HG03045 (cell line): ENCODE data around the gene GRM7.
A peak's percentile ranks its signal among the peaks of the same experiment; 100 is the strongest.

Experiments
- ATAC-seq: cut with Tn5 transposase; IDR thresholded peaks from one replicate; pipeline ENCODE4 v1.9.1; 2021; ENCODE audit warnings: mild to moderate bottlenecking, moderate library complexity; ENCODE audit not compliant: unreplicated experiment

Gene GRM7

GRCh38 chr3:7226393-7226792, 365.5 kb downstream of the GRM7 start:
- no peak for ATAC-seq

GRCh38 chr3:7238565-7239295, 377.8 kb downstream of the GRM7 start:
- ATAC-seq = no peak

GRCh38 chr3:7241584-7242302, 380.8 kb downstream of the GRM7 start:
- no peak for ATAC-seq

GRCh38 chr3:7242303-7242635, 381.4 kb downstream of the GRM7 start:
- no peak for ATAC-seq

GRCh38 chr3:7249493-7250076, 388.7 kb downstream of the GRM7 start:
- no peak for ATAC-seq

GRCh38 chr3:7254251-7254650, 393.3 kb downstream of the GRM7 start:
- no peak for ATAC-seq

- no peak for ATAC-seq
These were observed 400.1 kb downstream of the GRM7 start for GRCh38 chr3:7260975-7261374.

- no peak for ATAC-seq
These were observed 402.7 kb downstream of the GRM7 start for GRCh38 chr3:7263347-7264195.

GRCh38 chr3:7264196-7264526, 403.2 kb downstream of the GRM7 start:
- no peak for ATAC-seq

GRCh38 chr3:7265736-7266135, 404.8 kb downstream of the GRM7 start:
- no peak for ATAC-seq

GRCh38 chr3:7266551-7266950, 405.6 kb downstream of the GRM7 start:
- ATAC-seq = no peak

- ATAC-seq = no peak
These were observed 409.8 kb downstream of the GRM7 start for GRCh38 chr3:7270731-7271130.

- ATAC-seq = no peak
These were observed 410.7 kb downstream of the GRM7 start for GRCh38 chr3:7271631-7272030.

GRCh38 chr3:7272203-7272602, 411.3 kb downstream of the GRM7 start:
- no peak for ATAC-seq

GRCh38 chr3:7275396-7275795, 414.5 kb downstream of the GRM7 start:
- ATAC-seq = peak; percentile 62

GRCh38 chr3:7280318-7280717, 419.4 kb downstream of the GRM7 start:
- no peak for ATAC-seq

- no peak for ATAC-seq
These were observed 422.1 kb downstream of the GRM7 start for GRCh38 chr3:7282988-7283387.

GRCh38 chr3:7285505-7285904, 424.6 kb downstream of the GRM7 start:
- ATAC-seq = no peak

- no peak for ATAC-seq
These were observed 427.2 kb downstream of the GRM7 start for GRCh38 chr3:7288133-7288532.

GRCh38 chr3:7289121-7289520, 428.2 kb downstream of the GRM7 start:
- no peak for ATAC-seq

GRCh38 chr3:7290077-7290825, 429.3 kb downstream of the GRM7 start:
- ATAC-seq = no peak
